ENCODE measurements around the gene GP1BB. TPM values are rescaled to one million over a fixed set of nuclear protein-coding genes. Genes with fewer than 3 reads are reported as not detected.
"Not testable (repeated sequence)": the region's sequence is repeated elsewhere in the genome, so short reads cannot be mapped to it uniquely, and the experiment has no call there.

Gene GP1BB
- total RNA-seq, 1 donor from 2014 or later, result not detected

DNA sequence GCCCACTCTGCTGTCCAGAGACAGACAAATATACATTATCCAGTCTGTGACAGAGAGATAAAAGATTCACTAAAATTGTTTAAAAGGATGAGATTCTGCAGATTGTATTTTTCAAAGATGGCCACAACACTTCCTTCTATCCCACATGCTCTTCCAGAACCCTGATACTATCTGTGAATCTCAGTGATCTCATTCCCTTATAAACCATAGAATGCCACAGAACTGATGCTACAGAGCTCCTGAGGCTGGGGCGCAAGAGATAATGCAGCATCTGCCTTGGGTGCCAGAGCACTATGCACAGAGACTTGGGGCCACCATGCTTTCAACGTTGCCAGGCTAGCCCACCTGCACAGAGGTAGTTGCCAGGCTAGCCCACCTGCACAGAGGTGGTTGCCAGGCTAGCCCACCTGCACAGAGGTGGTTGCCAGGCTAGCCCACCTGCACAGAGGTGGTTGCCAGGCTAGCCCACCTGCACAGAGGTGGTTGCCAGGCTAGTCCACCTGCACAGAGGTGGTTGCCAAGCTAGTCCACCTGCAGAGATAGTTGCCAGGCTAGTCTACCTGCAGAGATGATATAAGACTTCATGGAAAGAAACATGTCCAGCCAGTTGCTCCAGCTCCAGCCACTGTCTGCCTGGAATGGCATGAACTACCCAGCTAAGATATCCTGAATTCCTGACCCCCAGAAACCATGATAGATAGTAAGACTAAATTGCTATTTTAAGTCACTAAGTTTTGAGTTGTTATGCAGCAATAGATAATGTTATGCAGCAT lies 26.6 kb upstream of the GP1BB start:
- Histone ChIP-seq H3K9me3 (replicated peaks) (no peaks in the 10 kb centered on the region), H3K4me3 (no peak overlapping the region)
- intact Hi-C loops (cut with micrococcal nuclease), result no loop called here

DNA sequence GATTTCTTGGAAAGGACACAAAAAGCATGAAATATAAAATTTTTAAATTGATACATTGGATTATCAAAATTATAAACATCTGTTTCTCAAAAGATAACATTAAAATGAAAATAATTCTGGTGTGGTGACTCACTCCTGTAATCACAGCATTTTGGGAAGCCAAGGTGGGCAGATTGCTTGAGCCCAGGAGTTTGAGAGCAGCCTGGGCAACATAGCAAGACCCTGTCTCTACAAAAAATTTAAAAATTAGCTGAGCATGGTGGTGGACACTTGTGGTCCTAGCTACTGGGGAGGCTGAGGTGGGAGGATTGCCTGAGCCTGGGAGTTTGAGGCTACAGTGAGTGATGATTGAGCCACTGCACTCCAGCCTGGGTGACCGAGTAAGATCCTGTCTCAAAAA lies 25.5 kb upstream of the GP1BB start:
- DNase-seq; H3K4me1 ChIP-seq; H3K4me3 ChIP-seq; H3K27ac ChIP-seq (replicated peaks); H3K9me3 ChIP-seq (replicated peaks); intact Hi-C loops (cut with micrococcal nuclease); H3K36me3 ChIP-seq: not testable (repeated sequence)
- peaks cover 14% of the 10 kb centered on the region for H3K27me3 ChIP-seq (ENCODE audit: low read depth)

More for the DNA sequence above, 26.6 kb upstream of the GP1BB start:
- TF ChIP-seq, protein P1, sequence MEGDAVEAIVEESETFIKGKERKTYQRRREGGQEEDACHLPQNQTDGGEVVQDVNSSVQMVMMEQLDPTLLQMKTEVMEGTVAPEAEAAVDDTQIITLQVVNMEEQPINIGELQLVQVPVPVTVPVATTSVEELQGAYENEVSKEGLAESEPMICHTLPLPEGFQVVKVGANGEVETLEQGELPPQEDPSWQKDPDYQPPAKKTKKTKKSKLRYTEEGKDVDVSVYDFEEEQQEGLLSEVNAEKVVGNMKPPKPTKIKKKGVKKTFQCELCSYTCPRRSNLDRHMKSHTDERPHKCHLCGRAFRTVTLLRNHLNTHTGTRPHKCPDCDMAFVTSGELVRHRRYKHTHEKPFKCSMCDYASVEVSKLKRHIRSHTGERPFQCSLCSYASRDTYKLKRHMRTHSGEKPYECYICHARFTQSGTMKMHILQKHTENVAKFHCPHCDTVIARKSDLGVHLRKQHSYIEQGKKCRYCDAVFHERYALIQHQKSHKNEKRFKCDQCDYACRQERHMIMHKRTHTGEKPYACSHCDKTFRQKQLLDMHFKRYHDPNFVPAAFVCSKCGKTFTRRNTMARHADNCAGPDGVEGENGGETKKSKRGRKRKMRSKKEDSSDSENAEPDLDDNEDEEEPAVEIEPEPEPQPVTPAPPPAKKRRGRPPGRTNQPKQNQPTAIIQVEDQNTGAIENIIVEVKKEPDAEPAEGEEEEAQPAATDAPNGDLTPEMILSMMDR (IDR thresholded peaks at IDR 0.05; ENCODE audit: borderline replicate concordance), result no peak
- Histone ChIP-seq H3K27ac (replicated peaks) (no peak overlapping the region), H3K36me3 (no peaks in the 10 kb centered on the region), H3K4me1 (no peaks in the 10 kb centered on the region), H3K27me3 (ENCODE audit: low read depth) (peaks cover 14% of the 10 kb centered on the region)
- no peak for DNase-seq

DNA sequence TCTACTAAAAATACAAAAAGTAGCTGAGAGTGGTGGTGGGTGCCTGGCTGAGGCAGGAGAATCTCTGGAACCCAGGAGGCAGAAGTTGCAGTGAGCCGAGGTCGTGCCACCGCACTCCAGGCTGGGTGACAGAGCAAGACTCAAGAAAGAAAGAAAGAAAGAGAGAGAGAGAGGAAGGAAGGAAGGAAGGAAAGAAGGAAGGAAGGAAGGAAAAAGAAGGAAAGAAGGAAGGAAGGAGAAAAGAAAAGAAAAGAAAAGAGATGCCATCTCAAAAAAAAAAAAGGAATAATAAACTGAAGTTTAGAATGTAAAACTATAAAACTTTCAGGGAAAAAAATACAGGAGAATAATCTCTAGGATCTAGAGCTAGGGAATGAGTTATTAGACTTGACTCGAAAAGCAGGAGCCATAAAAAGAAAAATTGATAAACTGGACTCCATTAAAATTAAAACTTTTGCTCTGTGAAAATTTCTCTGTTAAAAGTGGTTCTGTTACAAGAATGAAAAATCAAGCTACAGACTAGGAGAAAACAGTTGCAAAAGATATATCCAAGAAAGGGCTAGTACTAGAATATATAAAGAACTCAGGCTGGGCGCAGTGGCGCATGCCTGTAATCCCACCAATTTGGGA lies 22.4 kb upstream of the GP1BB start:
- no peak overlapping the region for H3K4me3 ChIP-seq
- no peak for DNase-seq
- intact Hi-C loops (cut with micrococcal nuclease), result no loop called here
- TF ChIP-seq, protein P1 (IDR thresholded peaks at IDR 0.05; ENCODE audit: borderline replicate concordance), result no peak
- H3K27me3 ChIP-seq (ENCODE audit: low read depth), result peaks cover 26% of the 10 kb centered on the region
- H3K27ac ChIP-seq (replicated peaks), result no peak overlapping the region
- H3K36me3 ChIP-seq, result no peaks in the 10 kb centered on the region
- H3K4me1 ChIP-seq, result no peaks in the 10 kb centered on the region
- no peaks in the 10 kb centered on the region for H3K9me3 ChIP-seq (replicated peaks)

DNA sequence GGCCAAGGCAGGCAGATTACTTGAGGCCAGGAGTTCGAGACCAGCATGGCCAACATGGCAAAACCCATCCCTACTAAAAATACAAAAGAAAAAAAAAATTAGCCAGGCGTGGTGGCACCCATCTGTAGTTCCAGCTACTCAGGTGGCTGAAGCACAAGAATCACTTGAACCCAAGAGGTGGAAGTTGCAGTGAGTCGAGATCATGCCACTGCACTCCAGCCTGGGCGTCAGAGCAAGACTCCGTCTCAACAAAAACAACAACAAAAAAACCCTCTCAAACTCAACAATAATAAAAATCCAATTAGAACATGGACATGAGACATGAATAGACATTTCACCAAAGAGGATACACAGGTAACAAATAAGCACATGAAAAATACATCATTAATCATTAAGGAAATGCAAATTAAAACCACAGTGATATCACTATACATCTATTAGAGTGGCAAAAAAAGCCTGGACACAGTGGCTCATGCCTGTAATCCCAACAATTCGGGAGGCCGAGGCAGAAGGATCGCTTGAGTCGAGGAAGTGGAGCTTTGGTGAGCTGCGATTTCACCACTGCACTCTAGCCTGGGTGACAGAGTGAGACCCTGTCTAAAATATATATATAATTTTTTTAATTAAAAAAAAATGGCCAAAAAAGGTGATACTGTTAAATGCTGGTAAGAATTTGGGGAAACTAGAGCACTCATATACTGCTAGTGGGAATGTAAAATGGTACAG lies 21.8 kb upstream of the GP1BB start:
- intact Hi-C loops (cut with micrococcal nuclease), result no loop called here
- Histone ChIP-seq H3K4me3 (no peak overlapping the region), H3K4me1 (no peaks in the 10 kb centered on the region), H3K27ac (replicated peaks) (no peak overlapping the region), H3K27me3 (ENCODE audit: low read depth) (peaks cover 25% of the 10 kb centered on the region), H3K9me3 (replicated peaks) (no peaks in the 10 kb centered on the region), H3K36me3 (no peaks in the 10 kb centered on the region)
- TF ChIP-seq, protein P1 (IDR thresholded peaks at IDR 0.05; ENCODE audit: borderline replicate concordance), result no peak
- DNase-seq, result no peak

DNA sequence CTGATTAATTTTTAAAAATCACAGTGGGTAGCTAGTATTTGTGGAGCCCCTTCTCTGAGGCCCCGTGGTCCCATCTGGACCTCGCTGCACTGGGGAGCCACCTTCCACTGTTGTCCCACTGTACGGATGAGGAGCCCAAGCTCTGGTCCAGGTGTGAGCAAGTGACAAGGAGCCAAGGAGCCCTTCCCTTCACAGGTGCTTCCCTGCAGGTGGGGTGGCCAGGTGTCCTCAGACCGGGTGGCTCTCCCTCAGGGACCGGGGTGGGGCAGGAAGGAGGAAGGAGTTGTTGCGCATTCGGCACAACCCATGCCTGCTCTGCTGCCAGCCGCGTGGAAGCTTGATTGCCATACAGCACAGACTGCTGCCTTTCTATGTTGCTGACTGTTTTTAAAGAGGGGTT lies 19.5 kb upstream of the GP1BB start:
- intact Hi-C loops (cut with micrococcal nuclease), result no loop called here
- Histone ChIP-seq H3K4me3 (no peak overlapping the region), H3K27me3 (ENCODE audit: low read depth) (peaks cover 37% of the 10 kb centered on the region), H3K27ac (replicated peaks) (no peak overlapping the region), H3K9me3 (replicated peaks) (no peaks in the 10 kb centered on the region), H3K4me1 (no peaks in the 10 kb centered on the region), H3K36me3 (no peaks in the 10 kb centered on the region)
- DNase-seq, result no peak
- TF ChIP-seq, protein P1 (IDR thresholded peaks at IDR 0.05; ENCODE audit: borderline replicate concordance), result no peak
